K562 (cell line): ENCODE measurements around the gene PSMB10. TPM values are rescaled to one million over a fixed set of nuclear protein-coding genes. Genes with fewer than 3 reads are reported as not detected.

ENCODE experiments used
- BMI1 ChIP-seq: fragments of 150-350 bp; IDR thresholded peaks from 2 replicates; pipeline ENCODE4 v1.6.1; 2014; ENCODE audit warnings: low read length
- CHD2 ChIP-seq: IDR thresholded peaks from 2 replicates; pipeline ENCODE4 v1.6.1; 2011; ENCODE audit warnings: low read depth, low read length
- CSDE1 ChIP-seq, 2 experiments: fragments of 450-650 bp; IDR thresholded peaks; 2 replicates each; pipeline ENCODE4 v1.6.1; 2016; ENCODE audit warnings: mild to moderate bottlenecking in 1 of 2
- HDGF ChIP-seq: fragments of 450-650 bp; IDR thresholded peaks from 2 replicates; pipeline ENCODE4 v1.6.1; 2016
- RAD21 ChIP-seq, 2 experiments: fragments of 250-450 bp in 1 of 2; fragments of 450-650 bp in 1 of 2; sonication (Bioruptor Pico) in 1 of 2; formaldehyde crosslinking in 1 of 2; IDR thresholded peaks in 1 of 2; conservative IDR thresholded peaks in 1 of 2; 2 replicates each; pipeline versions ENCODE4 v1.4.0 to v1.8.0; 2020 to 2022; ENCODE audit warnings: mild to moderate bottlenecking in 2 of 2, moderate library complexity in 1 of 2
- SAFB2 ChIP-seq: fragments of 200-400 bp; formaldehyde crosslinking; IDR thresholded peaks from 2 replicates; pipeline ENCODE4 v1.6.1; 2018; ENCODE audit warnings: borderline replicate concordance, low read length, low read depth, moderate library complexity; ENCODE audit not compliant: severe bottlenecking
- ZNF316 ChIP-seq: fragments of 450-650 bp; IDR thresholded peaks from 2 replicates; pipeline ENCODE4 v1.6.1; 2016
- polyA plus RNA-seq, 8 experiments: library from polyadenylated mRNA; depleted of rRNA in 4 of 8; stranded (reverse) in 5 of 8; unstranded in 3 of 8; fragments of >200 nt; fragmentation: Nextera tagmentation in 2 of 8; fragmentation: Illumina TruSeq in 1 of 8; extraction: Ambion mirVana in 2 of 8; extraction: Trizol in 1 of 8; gene quantifications; 2 replicates each; pipeline versions ENCODE4 v1.2.1 to v1.2.3, GENCODE V29; 2011 to 2014; ENCODE audit warnings: inconsistent platforms in 1 of 8, missing spikeins in 1 of 8
- total RNA-seq, 7 experiments: library from RNA; depleted of rRNA in 6 of 7; stranded (reverse); fragments of >200 nt in 6 of 7; fragmentation: Illumina TruSeq in 2 of 7; extraction: Trizol in 2 of 7; gene quantifications; 2 replicates each; pipeline versions ENCODE4 v1.2.1 to v1.2.3, GENCODE V29; 2011 to 2021; ENCODE audit warnings: low replicate concordance in 1 of 7
- TF ChIP-seq, protein P1 (sequence below): fragments of 450-650 bp; IDR thresholded peaks from 2 replicates; pipeline ENCODE4 v1.6.1; 2016; ENCODE audit warnings: mild to moderate bottlenecking, moderate library complexity
- TF ChIP-seq, protein P2 (sequence below): fragments of 250-450 bp; sonication (Bioruptor Pico); IDR thresholded peaks from 2 replicates; pipeline ENCODE4 v1.4.0; 2020

PSMB10 gene
- total and polyA plus RNA-seq, 9 of the 15 experiments (the other 6 are each of a cell fraction or from before 2014, with no cell fraction given) = 11.7 to 105 (median 51.0) TPM

DNA sequence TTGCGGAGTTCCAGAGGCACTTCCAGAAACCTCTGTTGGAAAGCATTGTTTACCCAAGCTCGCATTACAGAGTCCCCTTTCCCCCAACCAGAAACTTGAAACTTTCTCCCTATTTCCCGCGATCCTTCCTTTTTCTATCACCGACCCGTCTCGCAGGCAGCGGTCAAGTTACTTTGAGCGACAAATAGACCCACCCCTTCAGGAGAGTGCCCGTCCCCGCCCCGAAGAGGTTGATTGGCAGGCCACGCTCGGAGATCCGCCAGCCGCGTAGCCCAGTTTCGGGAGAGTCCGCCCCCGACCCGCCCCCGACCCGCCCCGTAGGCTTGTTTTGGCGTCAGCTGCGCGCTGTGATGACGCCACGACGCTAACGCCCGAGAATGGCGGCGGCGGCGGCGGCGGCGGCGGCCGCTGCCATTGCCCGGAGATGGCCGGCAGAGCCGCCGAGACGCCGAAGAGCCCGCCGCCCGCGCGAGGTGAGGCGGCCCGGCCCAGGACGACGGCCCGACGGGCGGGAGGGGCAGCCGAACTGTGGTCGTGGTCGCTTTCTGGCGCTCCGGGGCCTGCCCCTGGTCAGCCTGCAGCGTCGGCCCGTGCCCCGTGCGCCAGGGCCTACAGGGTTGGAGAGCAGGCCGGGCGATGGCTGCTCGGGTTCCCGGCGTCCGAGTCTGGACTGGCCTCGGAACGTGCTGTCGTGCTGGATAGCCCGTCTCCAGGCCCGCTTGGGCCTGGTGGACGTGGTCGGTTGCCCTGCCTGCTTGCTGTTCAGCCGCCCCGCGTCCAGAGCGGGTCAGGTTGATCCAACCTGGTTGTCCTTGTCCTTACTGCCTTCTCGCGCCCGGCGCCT is 43.5 kb downstream of the PSMB10 start, which contains the start of gene PSKH1 (continued):
- TF ChIP-seq, protein P1, sequence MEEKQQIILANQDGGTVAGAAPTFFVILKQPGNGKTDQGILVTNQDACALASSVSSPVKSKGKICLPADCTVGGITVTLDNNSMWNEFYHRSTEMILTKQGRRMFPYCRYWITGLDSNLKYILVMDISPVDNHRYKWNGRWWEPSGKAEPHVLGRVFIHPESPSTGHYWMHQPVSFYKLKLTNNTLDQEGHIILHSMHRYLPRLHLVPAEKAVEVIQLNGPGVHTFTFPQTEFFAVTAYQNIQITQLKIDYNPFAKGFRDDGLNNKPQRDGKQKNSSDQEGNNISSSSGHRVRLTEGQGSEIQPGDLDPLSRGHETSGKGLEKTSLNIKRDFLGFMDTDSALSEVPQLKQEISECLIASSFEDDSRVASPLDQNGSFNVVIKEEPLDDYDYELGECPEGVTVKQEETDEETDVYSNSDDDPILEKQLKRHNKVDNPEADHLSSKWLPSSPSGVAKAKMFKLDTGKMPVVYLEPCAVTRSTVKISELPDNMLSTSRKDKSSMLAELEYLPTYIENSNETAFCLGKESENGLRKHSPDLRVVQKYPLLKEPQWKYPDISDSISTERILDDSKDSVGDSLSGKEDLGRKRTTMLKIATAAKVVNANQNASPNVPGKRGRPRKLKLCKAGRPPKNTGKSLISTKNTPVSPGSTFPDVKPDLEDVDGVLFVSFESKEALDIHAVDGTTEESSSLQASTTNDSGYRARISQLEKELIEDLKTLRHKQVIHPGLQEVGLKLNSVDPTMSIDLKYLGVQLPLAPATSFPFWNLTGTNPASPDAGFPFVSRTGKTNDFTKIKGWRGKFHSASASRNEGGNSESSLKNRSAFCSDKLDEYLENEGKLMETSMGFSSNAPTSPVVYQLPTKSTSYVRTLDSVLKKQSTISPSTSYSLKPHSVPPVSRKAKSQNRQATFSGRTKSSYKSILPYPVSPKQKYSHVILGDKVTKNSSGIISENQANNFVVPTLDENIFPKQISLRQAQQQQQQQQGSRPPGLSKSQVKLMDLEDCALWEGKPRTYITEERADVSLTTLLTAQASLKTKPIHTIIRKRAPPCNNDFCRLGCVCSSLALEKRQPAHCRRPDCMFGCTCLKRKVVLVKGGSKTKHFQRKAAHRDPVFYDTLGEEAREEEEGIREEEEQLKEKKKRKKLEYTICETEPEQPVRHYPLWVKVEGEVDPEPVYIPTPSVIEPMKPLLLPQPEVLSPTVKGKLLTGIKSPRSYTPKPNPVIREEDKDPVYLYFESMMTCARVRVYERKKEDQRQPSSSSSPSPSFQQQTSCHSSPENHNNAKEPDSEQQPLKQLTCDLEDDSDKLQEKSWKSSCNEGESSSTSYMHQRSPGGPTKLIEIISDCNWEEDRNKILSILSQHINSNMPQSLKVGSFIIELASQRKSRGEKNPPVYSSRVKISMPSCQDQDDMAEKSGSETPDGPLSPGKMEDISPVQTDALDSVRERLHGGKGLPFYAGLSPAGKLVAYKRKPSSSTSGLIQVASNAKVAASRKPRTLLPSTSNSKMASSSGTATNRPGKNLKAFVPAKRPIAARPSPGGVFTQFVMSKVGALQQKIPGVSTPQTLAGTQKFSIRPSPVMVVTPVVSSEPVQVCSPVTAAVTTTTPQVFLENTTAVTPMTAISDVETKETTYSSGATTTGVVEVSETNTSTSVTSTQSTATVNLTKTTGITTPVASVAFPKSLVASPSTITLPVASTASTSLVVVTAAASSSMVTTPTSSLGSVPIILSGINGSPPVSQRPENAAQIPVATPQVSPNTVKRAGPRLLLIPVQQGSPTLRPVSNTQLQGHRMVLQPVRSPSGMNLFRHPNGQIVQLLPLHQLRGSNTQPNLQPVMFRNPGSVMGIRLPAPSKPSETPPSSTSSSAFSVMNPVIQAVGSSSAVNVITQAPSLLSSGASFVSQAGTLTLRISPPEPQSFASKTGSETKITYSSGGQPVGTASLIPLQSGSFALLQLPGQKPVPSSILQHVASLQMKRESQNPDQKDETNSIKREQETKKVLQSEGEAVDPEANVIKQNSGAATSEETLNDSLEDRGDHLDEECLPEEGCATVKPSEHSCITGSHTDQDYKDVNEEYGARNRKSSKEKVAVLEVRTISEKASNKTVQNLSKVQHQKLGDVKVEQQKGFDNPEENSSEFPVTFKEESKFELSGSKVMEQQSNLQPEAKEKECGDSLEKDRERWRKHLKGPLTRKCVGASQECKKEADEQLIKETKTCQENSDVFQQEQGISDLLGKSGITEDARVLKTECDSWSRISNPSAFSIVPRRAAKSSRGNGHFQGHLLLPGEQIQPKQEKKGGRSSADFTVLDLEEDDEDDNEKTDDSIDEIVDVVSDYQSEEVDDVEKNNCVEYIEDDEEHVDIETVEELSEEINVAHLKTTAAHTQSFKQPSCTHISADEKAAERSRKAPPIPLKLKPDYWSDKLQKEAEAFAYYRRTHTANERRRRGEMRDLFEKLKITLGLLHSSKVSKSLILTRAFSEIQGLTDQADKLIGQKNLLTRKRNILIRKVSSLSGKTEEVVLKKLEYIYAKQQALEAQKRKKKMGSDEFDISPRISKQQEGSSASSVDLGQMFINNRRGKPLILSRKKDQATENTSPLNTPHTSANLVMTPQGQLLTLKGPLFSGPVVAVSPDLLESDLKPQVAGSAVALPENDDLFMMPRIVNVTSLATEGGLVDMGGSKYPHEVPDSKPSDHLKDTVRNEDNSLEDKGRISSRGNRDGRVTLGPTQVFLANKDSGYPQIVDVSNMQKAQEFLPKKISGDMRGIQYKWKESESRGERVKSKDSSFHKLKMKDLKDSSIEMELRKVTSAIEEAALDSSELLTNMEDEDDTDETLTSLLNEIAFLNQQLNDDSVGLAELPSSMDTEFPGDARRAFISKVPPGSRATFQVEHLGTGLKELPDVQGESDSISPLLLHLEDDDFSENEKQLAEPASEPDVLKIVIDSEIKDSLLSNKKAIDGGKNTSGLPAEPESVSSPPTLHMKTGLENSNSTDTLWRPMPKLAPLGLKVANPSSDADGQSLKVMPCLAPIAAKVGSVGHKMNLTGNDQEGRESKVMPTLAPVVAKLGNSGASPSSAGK = no peak
- TF ChIP-seq, protein P2, sequence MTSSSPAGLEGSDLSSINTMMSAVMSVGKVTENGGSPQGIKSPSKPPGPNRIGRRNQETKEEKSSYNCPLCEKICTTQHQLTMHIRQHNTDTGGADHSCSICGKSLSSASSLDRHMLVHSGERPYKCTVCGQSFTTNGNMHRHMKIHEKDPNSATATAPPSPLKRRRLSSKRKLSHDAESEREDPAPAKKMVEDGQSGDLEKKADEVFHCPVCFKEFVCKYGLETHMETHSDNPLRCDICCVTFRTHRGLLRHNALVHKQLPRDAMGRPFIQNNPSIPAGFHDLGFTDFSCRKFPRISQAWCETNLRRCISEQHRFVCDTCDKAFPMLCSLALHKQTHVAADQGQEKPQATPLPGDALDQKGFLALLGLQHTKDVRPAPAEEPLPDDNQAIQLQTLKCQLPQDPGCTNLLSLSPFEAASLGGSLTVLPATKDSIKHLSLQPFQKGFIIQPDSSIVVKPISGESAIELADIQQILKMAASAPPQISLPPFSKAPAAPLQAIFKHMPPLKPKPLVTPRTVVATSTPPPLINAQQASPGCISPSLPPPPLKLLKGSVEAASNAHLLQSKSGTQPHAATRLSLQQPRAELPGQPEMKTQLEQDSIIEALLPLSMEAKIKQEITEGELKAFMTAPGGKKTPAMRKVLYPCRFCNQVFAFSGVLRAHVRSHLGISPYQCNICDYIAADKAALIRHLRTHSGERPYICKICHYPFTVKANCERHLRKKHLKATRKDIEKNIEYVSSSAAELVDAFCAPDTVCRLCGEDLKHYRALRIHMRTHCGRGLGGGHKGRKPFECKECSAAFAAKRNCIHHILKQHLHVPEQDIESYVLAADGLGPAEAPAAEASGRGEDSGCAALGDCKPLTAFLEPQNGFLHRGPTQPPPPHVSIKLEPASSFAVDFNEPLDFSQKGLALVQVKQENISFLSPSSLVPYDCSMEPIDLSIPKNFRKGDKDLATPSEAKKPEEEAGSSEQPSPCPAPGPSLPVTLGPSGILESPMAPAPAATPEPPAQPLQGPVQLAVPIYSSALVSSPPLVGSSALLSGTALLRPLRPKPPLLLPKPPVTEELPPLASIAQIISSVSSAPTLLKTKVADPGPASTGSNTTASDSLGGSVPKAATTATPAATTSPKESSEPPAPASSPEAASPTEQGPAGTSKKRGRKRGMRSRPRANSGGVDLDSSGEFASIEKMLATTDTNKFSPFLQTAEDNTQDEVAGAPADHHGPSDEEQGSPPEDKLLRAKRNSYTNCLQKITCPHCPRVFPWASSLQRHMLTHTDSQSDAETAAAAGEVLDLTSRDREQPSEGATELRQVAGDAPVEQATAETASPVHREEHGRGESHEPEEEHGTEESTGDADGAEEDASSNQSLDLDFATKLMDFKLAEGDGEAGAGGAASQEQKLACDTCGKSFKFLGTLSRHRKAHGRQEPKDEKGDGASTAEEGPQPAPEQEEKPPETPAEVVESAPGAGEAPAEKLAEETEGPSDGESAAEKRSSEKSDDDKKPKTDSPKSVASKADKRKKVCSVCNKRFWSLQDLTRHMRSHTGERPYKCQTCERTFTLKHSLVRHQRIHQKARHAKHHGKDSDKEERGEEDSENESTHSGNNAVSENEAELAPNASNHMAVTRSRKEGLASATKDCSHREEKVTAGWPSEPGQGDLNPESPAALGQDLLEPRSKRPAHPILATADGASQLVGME (CRISPR knock-in tag) = no peak
- TF ChIP-seq BMI1 = no peak
- TF ChIP-seq RAD21 (CRISPR knock-in tag; conservative IDR thresholded peaks at IDR 0.05 in 1 of 2, IDR thresholded peaks at IDR 0.05 in 1 of 2) = no peak
- no peak for TF ChIP-seq SAFB2
- TF ChIP-seq CSDE1 (IDR thresholded peaks at IDR 0.05) = peak in 1 of 2 experiments; percentile 50; a peak in 1 of 4 replicates
- no peak for TF ChIP-seq CHD2
- no peak for TF ChIP-seq HDGF
- no peak for TF ChIP-seq ZNF316
